ENCODE results near the gene RPAP3. TPM values are rescaled to one million over a fixed set of nuclear protein-coding genes. Genes with fewer than 3 reads are reported as not detected.

The RPAP3 gene
- total and polyA plus RNA-seq, 9 of the 15 experiments (the other 6 are each of a cell fraction or from before 2014, with no cell fraction given) = 40.0 to 92.1 (median 54.1) TPM

DNA sequence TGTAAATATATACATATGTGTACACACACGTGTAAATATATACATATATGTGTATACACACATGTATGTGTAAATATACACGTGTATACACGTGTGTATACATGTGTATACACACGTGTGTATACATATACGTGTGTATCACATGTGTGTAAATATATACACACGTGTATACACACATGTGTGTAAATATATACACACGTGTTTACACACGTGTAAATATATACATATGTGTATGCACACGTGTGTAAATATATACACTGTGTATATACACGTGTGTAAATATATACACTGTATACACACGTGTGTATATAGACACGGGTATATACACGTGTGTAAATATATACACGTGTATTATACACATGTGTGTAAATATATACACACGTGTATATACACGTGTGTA is 71.7 kb downstream of the RPAP3 start (continued):
- TF ChIP-seq, protein P1, sequence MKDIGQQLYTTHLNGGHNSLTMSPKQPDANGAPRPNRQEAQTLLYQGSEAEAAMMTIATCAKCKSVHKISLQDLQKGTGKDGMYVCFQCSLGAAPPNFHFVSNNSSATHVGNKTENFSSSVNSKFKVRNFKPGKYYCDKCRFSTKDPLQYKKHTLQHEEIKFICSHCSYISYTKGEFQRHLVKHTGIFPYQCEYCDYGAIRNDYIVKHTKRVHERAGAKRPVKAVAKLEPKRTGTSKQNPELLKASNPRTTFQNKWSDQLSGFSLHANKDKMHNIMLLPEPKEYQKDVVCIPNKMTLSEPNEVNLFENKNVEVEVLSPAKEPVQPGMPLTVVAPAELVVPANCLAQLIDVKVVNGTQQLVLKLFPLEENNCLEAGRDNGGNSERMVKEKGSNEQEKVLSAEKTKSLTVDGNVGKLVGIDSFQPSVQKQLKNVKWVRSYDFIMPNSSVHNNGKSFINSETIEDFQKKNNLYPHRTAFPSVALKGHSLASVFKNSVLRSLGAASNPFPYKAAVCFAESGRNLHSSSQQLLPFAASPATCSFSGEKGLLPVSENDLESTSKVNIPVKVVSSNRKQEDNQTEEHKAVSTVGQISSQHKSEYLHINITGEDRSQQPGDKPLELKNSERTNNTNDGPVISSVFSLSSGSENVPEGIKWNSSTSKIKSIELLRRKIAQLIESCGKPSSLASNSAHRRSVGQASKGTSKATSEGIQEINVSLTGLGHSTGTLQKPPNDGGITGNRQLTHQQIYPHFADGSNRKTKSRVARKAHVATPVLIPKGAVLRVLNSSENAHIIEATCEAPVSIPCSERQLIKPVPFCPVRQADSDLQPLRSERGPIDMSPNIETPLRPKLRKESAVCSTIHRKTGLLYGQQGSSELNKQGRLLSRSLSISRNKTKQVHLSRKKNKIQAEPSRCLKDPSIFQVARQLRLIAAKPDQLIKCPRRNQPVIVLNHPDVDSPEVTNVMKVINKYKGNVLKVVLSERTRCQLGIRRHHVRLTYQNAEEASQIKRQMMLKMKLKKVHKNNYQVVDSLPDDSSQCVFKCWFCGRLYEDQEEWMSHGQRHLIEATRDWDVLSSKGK (CRISPR knock-in tag; IDR thresholded peaks at IDR 0.05) = no peak
- TF ChIP-seq RCOR1 (IDR thresholded peaks at IDR 0.05; ENCODE audit: borderline replicate concordance in 1 of 2, low read depth in 2 of 2, low read length in 2 of 2) (no peak), NFIX (CRISPR knock-in tag; IDR thresholded peaks at IDR 0.05; ENCODE audit: low read depth) (peak; percentile 53), CBX8 (IDR thresholded peaks at IDR 0.05; ENCODE audit: borderline replicate concordance, extremely low read depth, low read depth, low read length, poor library complexity, severe bottlenecking) (no peak), ZNF197 (CRISPR knock-in tag; IDR thresholded peaks at IDR 0.05; ENCODE audit: low read depth) (no peak), RUNX1 (IDR thresholded peaks at IDR 0.05; ENCODE audit: low read depth) (no peak), HMG20B (CRISPR knock-in tag; IDR thresholded peaks at IDR 0.05) (no peak), ZNF408 (CRISPR knock-in tag; IDR thresholded peaks at IDR 0.05; ENCODE audit: low read depth) (peak; percentile 80; the same call in 1 of the 2 replicates), HMGN3 (IDR thresholded peaks at IDR 0.05; ENCODE audit: borderline replicate concordance, extremely low read depth, insufficient read length, low read depth, low read length) (no peak), ZNF140 (CRISPR knock-in tag; IDR thresholded peaks at IDR 0.05) (0 out of 2 replicates have a peak, but pooled peaks have one; percentile 42), MTF1 (CRISPR knock-in tag; IDR thresholded peaks at IDR 0.05; ENCODE audit: borderline replicate concordance) (peak; percentile 88), TRIM24 (IDR thresholded peaks at IDR 0.05) (no peak)
- TF ChIP-seq, protein P2, sequence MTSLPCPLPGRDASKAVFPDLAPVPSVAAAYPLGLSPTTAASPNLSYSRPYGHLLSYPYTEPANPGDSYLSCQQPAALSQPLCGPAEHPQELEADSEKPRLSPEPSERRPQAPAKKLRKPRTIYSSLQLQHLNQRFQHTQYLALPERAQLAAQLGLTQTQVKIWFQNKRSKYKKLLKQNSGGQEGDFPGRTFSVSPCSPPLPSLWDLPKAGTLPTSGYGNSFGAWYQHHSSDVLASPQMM (CRISPR knock-in tag; IDR thresholded peaks at IDR 0.05) = no peak
- TF ChIP-seq, protein P3, sequence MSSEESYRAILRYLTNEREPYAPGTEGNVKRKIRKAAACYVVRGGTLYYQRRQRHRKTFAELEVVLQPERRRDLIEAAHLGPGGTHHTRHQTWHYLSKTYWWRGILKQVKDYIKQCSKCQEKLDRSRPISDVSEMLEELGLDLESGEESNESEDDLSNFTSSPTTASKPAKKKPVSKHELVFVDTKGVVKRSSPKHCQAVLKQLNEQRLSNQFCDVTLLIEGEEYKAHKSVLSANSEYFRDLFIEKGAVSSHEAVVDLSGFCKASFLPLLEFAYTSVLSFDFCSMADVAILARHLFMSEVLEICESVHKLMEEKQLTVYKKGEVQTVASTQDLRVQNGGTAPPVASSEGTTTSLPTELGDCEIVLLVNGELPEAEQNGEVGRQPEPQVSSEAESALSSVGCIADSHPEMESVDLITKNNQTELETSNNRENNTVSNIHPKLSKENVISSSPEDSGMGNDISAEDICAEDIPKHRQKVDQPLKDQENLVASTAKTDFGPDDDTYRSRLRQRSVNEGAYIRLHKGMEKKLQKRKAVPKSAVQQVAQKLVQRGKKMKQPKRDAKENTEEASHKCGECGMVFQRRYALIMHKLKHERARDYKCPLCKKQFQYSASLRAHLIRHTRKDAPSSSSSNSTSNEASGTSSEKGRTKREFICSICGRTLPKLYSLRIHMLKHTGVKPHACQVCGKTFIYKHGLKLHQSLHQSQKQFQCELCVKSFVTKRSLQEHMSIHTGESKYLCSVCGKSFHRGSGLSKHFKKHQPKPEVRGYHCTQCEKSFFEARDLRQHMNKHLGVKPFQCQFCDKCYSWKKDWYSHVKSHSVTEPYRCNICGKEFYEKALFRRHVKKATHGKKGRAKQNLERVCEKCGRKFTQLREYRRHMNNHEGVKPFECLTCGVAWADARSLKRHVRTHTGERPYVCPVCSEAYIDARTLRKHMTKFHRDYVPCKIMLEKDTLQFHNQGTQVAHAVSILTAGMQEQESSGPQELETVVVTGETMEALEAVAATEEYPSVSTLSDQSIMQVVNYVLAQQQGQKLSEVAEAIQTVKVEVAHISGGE (CRISPR knock-in tag; IDR thresholded peaks at IDR 0.05) = peak in 1 of 3 experiments; percentile 61; a peak in 2 of 6 replicates
- TF ChIP-seq, protein P4, sequence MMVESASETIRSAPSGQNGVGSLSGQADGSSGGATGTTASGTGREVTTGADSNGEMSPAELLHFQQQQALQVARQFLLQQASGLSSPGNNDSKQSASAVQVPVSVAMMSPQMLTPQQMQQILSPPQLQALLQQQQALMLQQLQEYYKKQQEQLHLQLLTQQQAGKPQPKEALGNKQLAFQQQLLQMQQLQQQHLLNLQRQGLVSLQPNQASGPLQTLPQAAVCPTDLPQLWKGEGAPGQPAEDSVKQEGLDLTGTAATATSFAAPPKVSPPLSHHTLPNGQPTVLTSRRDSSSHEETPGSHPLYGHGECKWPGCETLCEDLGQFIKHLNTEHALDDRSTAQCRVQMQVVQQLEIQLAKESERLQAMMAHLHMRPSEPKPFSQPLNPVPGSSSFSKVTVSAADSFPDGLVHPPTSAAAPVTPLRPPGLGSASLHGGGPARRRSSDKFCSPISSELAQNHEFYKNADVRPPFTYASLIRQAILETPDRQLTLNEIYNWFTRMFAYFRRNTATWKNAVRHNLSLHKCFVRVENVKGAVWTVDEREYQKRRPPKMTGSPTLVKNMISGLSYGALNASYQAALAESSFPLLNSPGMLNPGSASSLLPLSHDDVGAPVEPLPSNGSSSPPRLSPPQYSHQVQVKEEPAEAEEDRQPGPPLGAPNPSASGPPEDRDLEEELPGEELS (CRISPR knock-in tag; IDR thresholded peaks at IDR 0.05; ENCODE audit: borderline replicate concordance) = no peak

All from K562 (cell line).